Mesenchymal stem cell (in vitro differentiated cells and primary cell): ENCODE measurements around the gene TMEM183A. TPM values are rescaled to one million over a fixed set of nuclear protein-coding genes. Genes with fewer than 3 reads are reported as not detected.
A peak's percentile ranks its signal among the peaks of the same experiment; 100 is the strongest.

ENCODE experiments used
- DNase-seq: peaks from one replicate; pipeline ENCODE4 v3.0.0-alpha.2; 2013
- H2AFZ ChIP-seq: one replicate; pipeline ENCODE4 v1.6.1; 2013; ENCODE audit warnings: low read depth, mild to moderate bottlenecking, control low read depth, inconsistent platforms, low read length, moderate library complexity
- H2AK5ac ChIP-seq: 2 replicates; pipeline ENCODE4 v1.6.1; 2013; ENCODE audit warnings: low read length, moderate library complexity, mild to moderate bottlenecking, inconsistent platforms; ENCODE audit not compliant: severe bottlenecking
- H2BK120ac ChIP-seq: one replicate; pipeline ENCODE4 v1.6.1; 2013; ENCODE audit warnings: low read depth, mild to moderate bottlenecking, inconsistent platforms, low read length, moderate library complexity
- H2BK12ac ChIP-seq, 2 experiments: one replicate each; pipeline ENCODE4 v1.6.1; 2013; ENCODE audit warnings: inconsistent platforms in 2 of 2, low read length in 2 of 2, mild to moderate bottlenecking in 2 of 2, moderate library complexity in 2 of 2, control low read depth in 1 of 2
- H2BK15ac ChIP-seq: one replicate; pipeline ENCODE4 v1.6.1; 2013; ENCODE audit warnings: mild to moderate bottlenecking, low read depth, inconsistent platforms; ENCODE audit not compliant: poor library complexity, severe bottlenecking
- H2BK5ac ChIP-seq: 2 replicates; pipeline ENCODE4 v1.6.1; 2013; ENCODE audit warnings: low read depth, mild to moderate bottlenecking, low read length, control low read depth, inconsistent platforms; ENCODE audit not compliant: poor library complexity, severe bottlenecking
- H3K14ac ChIP-seq, 2 experiments: one replicate each; pipeline ENCODE4 v1.6.1; 2013; ENCODE audit warnings: inconsistent platforms in 2 of 2, low read length in 2 of 2, control low read depth in 1 of 2, mild to moderate bottlenecking in 1 of 2, moderate library complexity in 1 of 2
- H3K18ac ChIP-seq, 2 experiments: one replicate each; pipeline ENCODE4 v1.6.1; 2013; ENCODE audit warnings: inconsistent platforms in 2 of 2, low read length in 2 of 2, control low read depth in 1 of 2, low read depth in 1 of 2, mild to moderate bottlenecking in 1 of 2
- H3K23ac ChIP-seq, 2 experiments: one replicate each; pipeline ENCODE4 v1.6.1; 2013; ENCODE audit warnings: inconsistent platforms in 2 of 2, low read length in 2 of 2, mild to moderate bottlenecking in 2 of 2, moderate library complexity in 2 of 2, control low read depth in 1 of 2
- H3K27ac ChIP-seq: 2 replicates; pipeline ENCODE4 v1.5.1; 2013; ENCODE audit warnings: mild to moderate bottlenecking, moderate library complexity, low read length, control low read depth, inconsistent platforms; ENCODE audit not compliant: poor library complexity, severe bottlenecking
- H3K27me3 ChIP-seq, 2 experiments: 2 replicates each; pipeline versions ENCODE4 v1.6.1 to v1.7.0; 2013; ENCODE audit warnings: low read length in 2 of 2, mild to moderate bottlenecking in 2 of 2, moderate library complexity in 2 of 2, control low read depth in 1 of 2, inconsistent platforms in 1 of 2; ENCODE audit not compliant: control insufficient read depth in 1 of 2, insufficient read depth in 1 of 2
- H3K36me3 ChIP-seq, 2 experiments: 2 replicates each; pipeline versions ENCODE4 v1.6.1 to v1.7.0; 2013; ENCODE audit warnings: low read length in 2 of 2, control low read depth in 1 of 2, inconsistent platforms in 1 of 2, low read depth in 1 of 2, mild to moderate bottlenecking in 1 of 2; ENCODE audit not compliant: insufficient read depth in 2 of 2, control insufficient read depth in 1 of 2
- H3K4ac ChIP-seq, 2 experiments: one replicate each; pipeline ENCODE4 v1.6.1; 2013; ENCODE audit warnings: inconsistent platforms in 2 of 2, low read length in 2 of 2, mild to moderate bottlenecking in 2 of 2, moderate library complexity in 2 of 2, control low read depth in 1 of 2, low read depth in 1 of 2
- H3K4me1 ChIP-seq: 2 replicates; pipeline ENCODE4 v1.6.1; 2013; ENCODE audit warnings: low read depth, low read length, control low read depth; ENCODE audit not compliant: control insufficient read depth, insufficient read depth
- H3K4me2 ChIP-seq: 2 replicates; pipeline ENCODE4 v1.6.1; 2013; ENCODE audit warnings: low read length, mild to moderate bottlenecking, inconsistent platforms; ENCODE audit not compliant: poor library complexity, severe bottlenecking
- H3K4me3 ChIP-seq, 2 experiments: 2 replicates each; pipeline versions ENCODE4 v1.5.1 to v1.7.0; 2013; ENCODE audit warnings: low read length in 2 of 2, mild to moderate bottlenecking in 2 of 2, control low read depth in 1 of 2, low read depth in 1 of 2; ENCODE audit not compliant: insufficient read depth in 1 of 2
- H3K79me1 ChIP-seq: replicated peaks from 2 replicates; pipeline ENCODE4 v1.6.1; 2013; ENCODE audit warnings: mild to moderate bottlenecking, control low read depth, low read length, inconsistent platforms; ENCODE audit not compliant: poor library complexity, severe bottlenecking
- H3K9ac ChIP-seq: 2 replicates; pipeline ENCODE4 v1.7.0; 2013; ENCODE audit warnings: mild to moderate bottlenecking, low read length, moderate library complexity
- H3K9me3 ChIP-seq: 2 replicates; pipeline ENCODE4 v1.7.0; 2013; ENCODE audit warnings: mild to moderate bottlenecking, low read length; ENCODE audit not compliant: control insufficient read depth
- H4K8ac ChIP-seq: one replicate; pipeline ENCODE4 v1.6.1; 2013; ENCODE audit warnings: inconsistent platforms, mild to moderate bottlenecking, low read length, moderate library complexity
- H4K91ac ChIP-seq: one replicate; pipeline ENCODE4 v1.6.1; 2013; ENCODE audit warnings: mild to moderate bottlenecking, low read length, inconsistent platforms
- WGBS: methylation state at CpG from one replicate; pipeline ENCODE4 v1.1.7; 2013; ENCODE audit warnings: mixed read lengths; 5-methylcytosine and 5-hydroxymethylcytosine counted together
- polyA plus RNA-seq, 2 experiments: library from polyadenylated mRNA; stranded (reverse); fragments of 200-250 nt; gene quantifications; one replicate each; pipeline ENCODE4 v1.2.3, GENCODE V29; 2013

TMEM183A gene
- 42.3 TPM for polyA plus RNA-seq (2013, experiment 1 of 2)
- polyA plus RNA-seq (2013, experiment 2 of 2): 43.2 TPM

GRCh38 chr1:203006948-203007871 is at the start of gene TMEM183A:
Gene TMEM183A (plus strand): TSS chr1:203007374. CDS start chr1:203007466, 92 bp downstream.
- peak within 1 kb of the TSS; percentile 77 for H2AFZ ChIP-seq
- H2BK5ac ChIP-seq: no peak within 1 kb of the TSS
- no peak within 1 kb of the TSS for H3K23ac ChIP-seq
- H2BK120ac ChIP-seq: peak within 1 kb of the TSS; percentile 81
- peaks cover 6 to 37% of the 10 kb centered on the region in 2 experiments for H3K36me3 ChIP-seq
- H3K18ac ChIP-seq: peak within 1 kb of the TSS; percentile 11 to 93
- peak; percentile 97 for DNase-seq
- no peak within 1 kb of the TSS for H2AK5ac ChIP-seq
- H3K27ac ChIP-seq: peak within 1 kb of the TSS; percentile 76
- peaks cover 1% of the 10 kb centered on the region for H3K4me1 ChIP-seq
- H3K14ac ChIP-seq: peak within 1 kb of the TSS in 1 of 2 experiments; percentile 53
- peaks cover 1% of the 10 kb centered on the region for H3K79me1 ChIP-seq
- WGBS: 1% methylated on average over 73 of the region's 78 CpGs
- H3K4me3 ChIP-seq: peak within 1 kb of the TSS; percentile 81 to 97
- H3K27me3 ChIP-seq: no peaks in the 10 kb centered on the region
- H3K9me3 ChIP-seq: no peaks in the 10 kb centered on the region
- peak within 1 kb of the TSS; percentile 73 for H3K4me2 ChIP-seq
- peak within 1 kb of the TSS in 1 of 2 experiments; percentile 21 for H2BK12ac ChIP-seq
- peak within 1 kb of the TSS; percentile 80 for H2BK15ac ChIP-seq
- H3K4ac ChIP-seq: peak within 1 kb of the TSS in 1 of 2 experiments; percentile 67
- peak within 1 kb of the TSS; percentile 4 for H4K91ac ChIP-seq
- H4K8ac ChIP-seq: peak within 1 kb of the TSS; percentile 91
- H3K9ac ChIP-seq: peak within 1 kb of the TSS; percentile 98

GRCh38 chr1:202957733-202958543 is 49.2 kb upstream of the TMEM183A start, which contains the start of gene ADIPOR1:
Gene ADIPOR1 (minus strand): TSS chr1:202958312. CDS start chr1:202951070, 7,242 bp downstream.
- peaks cover 19 to 25% of the 10 kb centered on the region in 2 experiments for H3K36me3 ChIP-seq
- no peaks in the 10 kb centered on the region for H3K27me3 ChIP-seq
- H3K27ac ChIP-seq: no peak within 1 kb of the TSS
- H3K9me3 ChIP-seq: no peaks in the 10 kb centered on the region
- H2AK5ac ChIP-seq: no peak within 1 kb of the TSS
- peak within 1 kb of the TSS; percentile 91 for H2BK15ac ChIP-seq
- peak within 1 kb of the TSS in 1 of 2 experiments; percentile 44 for H3K14ac ChIP-seq
- peak within 1 kb of the TSS; percentile 96 for H4K8ac ChIP-seq
- H3K23ac ChIP-seq: peak within 1 kb of the TSS in 1 of 2 experiments; percentile 83
- peaks cover 3% of the 10 kb centered on the region for H3K4me1 ChIP-seq
- peak within 1 kb of the TSS in 1 of 2 experiments; percentile 38 for H2BK12ac ChIP-seq
- H3K4me2 ChIP-seq: peak within 1 kb of the TSS; percentile 93
- H3K79me1 ChIP-seq: peaks cover 19% of the 10 kb centered on the region
- peak within 1 kb of the TSS; percentile 94 for H2BK120ac ChIP-seq
- no peak within 1 kb of the TSS for H4K91ac ChIP-seq
- WGBS: under 1% methylated on average over 73 of the region's 86 CpGs
- peak within 1 kb of the TSS; percentile 13 to 68 for H3K4ac ChIP-seq
- peak within 1 kb of the TSS; percentile 67 for H2AFZ ChIP-seq
- DNase-seq: peak; percentile 87
- H3K4me3 ChIP-seq: peak within 1 kb of the TSS; percentile 90 to 96
- H2BK5ac ChIP-seq: no peak within 1 kb of the TSS
- H3K18ac ChIP-seq: peak within 1 kb of the TSS; percentile 78 to 80
- H3K9ac ChIP-seq: peak within 1 kb of the TSS; percentile 96

- WGBS: 7% methylated on average over 10 of the region's 10 CpGs
- peak overlapping the region; percentile 53 to 84 for H3K4me3 ChIP-seq
- no peak overlapping the region for H3K27ac ChIP-seq
- peak overlapping the region in 1 of 2 experiments; percentile 13 for H3K4ac ChIP-seq
- H3K23ac ChIP-seq: no peak overlapping the region
- H3K4me2 ChIP-seq: peak overlapping the region; percentile 79
- peaks cover 3% of the 10 kb centered on the region for H3K4me1 ChIP-seq
- H3K9ac ChIP-seq: peak overlapping the region; percentile 96
- H2AFZ ChIP-seq: peak overlapping the region; percentile 33
- peaks cover 19% of the 10 kb centered on the region for H3K79me1 ChIP-seq
- H2BK12ac ChIP-seq: peak overlapping the region in 1 of 2 experiments; percentile 38
- no peaks in the 10 kb centered on the region for H3K9me3 ChIP-seq
- H4K91ac ChIP-seq: no peak overlapping the region
- H2BK120ac ChIP-seq: no peak overlapping the region
- peak overlapping the region in 1 of 2 experiments; percentile 25 for H3K18ac ChIP-seq
- no peak for DNase-seq
- H2BK15ac ChIP-seq: no peak overlapping the region
- H2AK5ac ChIP-seq: no peak overlapping the region
- peak overlapping the region; percentile 96 for H4K8ac ChIP-seq
- no peak overlapping the region for H3K14ac ChIP-seq
- H3K36me3 ChIP-seq: peaks cover 23 to 33% of the 10 kb centered on the region in 2 experiments
- no peaks in the 10 kb centered on the region for H3K27me3 ChIP-seq
- no peak overlapping the region for H2BK5ac ChIP-seq
These were observed 48.5 kb upstream of the TMEM183A start for GRCh38 chr1:202958544-202959275.
